Subcutaneous adipose tissue (tissue), 4 donors: Measurements from ENCODE around the gene ASB8. TPM values are rescaled to one million over a fixed set of nuclear protein-coding genes. Genes with fewer than 3 reads are reported as not detected.

Source experiments
- CTCF ChIP-seq: fragments of 450-650 bp; IDR thresholded peaks from one replicate; pipeline ENCODE4 v1.5.1; 2016; ENCODE audit warnings: low read depth, mild to moderate bottlenecking, control low read depth, antibody characterized with exemption, moderate library complexity
- total RNA-seq, 4 donors: library from RNA; depleted of rRNA; stranded (reverse); fragments of >200 nt; gene quantifications; one replicate each; pipeline ENCODE4 v1.1.0, GENCODE V29; 2016

The ASB8 gene
- total RNA-seq, 4 donors from 2014 or later, result 23.8 to 30.5 (median 27.2) TPM

- TF ChIP-seq CTCF, result no peak
Observed at GRCh38 chr12:48189331-48190125, 32.2 kb upstream of the ASB8 start.

- no peak for TF ChIP-seq CTCF
Observed at GRCh38 chr12:48187916-48188695, 30.8 kb upstream of the ASB8 start.

DNA sequence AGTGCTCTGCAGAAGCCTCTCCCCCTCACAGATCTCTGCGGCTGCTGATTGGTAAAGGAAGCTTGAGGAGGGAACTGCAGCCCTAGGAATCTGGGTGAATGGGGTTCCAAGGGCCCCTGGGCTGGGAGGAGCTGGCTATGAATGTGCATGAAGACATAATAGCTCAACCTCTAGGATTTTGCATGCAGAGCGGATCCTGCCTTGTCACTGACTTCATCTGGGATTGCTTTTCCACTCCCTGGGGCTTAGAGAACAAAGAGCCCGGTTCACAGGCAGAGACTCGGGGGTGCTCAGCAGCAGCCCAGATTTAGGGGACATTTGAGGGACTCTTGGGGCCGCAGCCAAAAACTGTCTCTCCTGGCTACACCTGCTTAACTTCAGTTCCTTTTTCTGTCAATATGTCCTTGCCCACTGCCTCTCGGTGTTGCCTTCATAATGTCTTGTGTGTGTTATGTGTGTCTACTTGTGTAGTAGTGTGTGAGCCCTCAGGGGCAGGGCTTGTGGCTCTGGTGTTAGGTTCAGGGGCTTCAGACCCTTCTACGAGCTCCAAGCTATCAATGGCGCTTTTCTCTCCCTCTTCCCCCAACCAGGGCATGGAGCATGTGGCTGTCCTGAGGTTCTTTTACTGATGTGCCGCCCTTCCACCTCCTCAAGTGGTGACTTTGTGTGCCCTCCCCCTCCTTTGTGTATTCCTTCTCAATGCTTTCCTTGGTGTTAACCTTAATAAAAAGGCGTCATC is 28.0 kb upstream of the ASB8 start:
- TF ChIP-seq CTCF, result no peak

GRCh38 chr12:48184549-48184922 is 27.2 kb upstream of the ASB8 start:
- no peak for TF ChIP-seq CTCF

- TF ChIP-seq CTCF, result no peak
Observed at GRCh38 chr12:48183876-48184548, 26.7 kb upstream of the ASB8 start.

GRCh38 chr12:48183091-48183875 is 26.0 kb upstream of the ASB8 start, which contains the start of gene CCDC184:
TSS of gene CCDC184 (plus strand) at chr12:48183644. CDS start at chr12:48184123, 479 bp downstream.
- no peak for TF ChIP-seq CTCF
